ENCODE results near the gene FLAD1. TPM values are rescaled to one million over a fixed set of nuclear protein-coding genes. Genes with fewer than 3 reads are reported as not detected.

The FLAD1 gene
- total RNA-seq, 2 experiments from 2014 or later, result 16.7 to 19.4 TPM

DNA sequence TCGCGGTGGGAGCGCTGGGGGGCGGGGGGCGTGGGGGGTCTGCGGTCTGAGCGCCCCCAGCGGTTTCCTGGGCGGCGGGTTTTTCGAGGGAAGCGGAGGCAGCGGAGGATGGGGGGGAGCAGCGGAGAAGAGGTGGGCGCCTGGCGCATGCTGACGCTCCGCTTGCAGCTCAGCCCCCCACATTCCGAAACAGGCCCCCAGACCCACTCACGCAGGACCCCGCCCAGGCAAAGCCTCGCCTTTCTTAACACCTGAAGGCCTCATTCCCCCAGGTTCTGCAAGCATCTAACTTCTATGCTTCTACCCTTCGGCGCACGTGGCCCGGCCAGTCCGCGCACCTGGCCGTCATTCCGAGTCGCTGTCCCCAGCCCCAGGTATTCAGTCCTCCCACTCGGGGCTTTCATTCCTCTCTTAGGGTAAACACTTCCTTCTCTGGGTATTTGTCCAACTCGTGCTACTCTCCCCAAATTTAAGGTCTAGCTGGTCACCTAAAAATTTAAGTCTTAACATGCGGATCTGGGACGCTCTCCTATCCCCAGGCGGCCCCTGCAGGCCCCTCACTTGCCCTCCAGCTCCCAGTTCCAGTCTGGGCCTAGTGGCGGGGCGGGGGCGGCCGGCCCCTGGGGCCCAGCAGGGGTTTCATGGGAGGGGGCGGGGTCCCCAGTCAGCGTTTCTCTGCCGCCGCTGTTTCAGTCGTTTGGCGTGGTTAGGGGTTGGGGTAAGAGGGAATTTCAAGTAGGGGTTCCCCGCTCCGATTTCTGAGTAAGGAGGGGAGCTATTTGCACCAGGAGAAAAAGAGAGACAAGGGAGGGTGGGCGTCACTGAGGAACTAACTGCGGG, 16.6 kb downstream of the FLAD1 start:
- ChIA-PET POLR2A (interaction anchor here (1.0 to 10.2 kb wide), 11 partner anchors 11 to 63 kb away, joined by 3 to 189 read pairs (median 7); partner anchors contain the start of genes CKS1B, FLAD1, PBXIP1 and PMVK), CTCF (interaction anchor here (0.8 to 13.2 kb wide), 20 partner anchors 9 to 173 kb away, joined by 3 to 159 read pairs (median 6); partner anchors contain the start of genes ADAM15, CKS1B, FLAD1 and KRTCAP2)

DNA sequence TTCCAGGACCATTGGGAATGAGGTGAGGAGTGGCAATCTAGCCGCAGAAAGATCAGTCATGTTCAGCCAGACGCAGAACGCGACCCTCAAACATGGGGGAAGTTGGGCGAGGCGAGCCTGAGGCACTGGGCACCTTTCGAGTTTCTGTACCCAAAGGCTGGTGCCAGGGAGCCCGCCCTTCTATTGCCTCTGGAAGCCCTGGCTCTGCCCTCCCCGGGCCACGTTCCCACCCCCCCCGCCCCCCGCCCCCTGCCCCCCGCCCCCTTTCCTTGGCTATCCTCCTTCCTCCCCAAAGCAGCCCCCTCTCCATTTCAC, 17.2 kb downstream of the FLAD1 start:
- H3K4me1 Mint-ChIP-seq (ENCODE audit: low read depth), result peaks cover 58% of the 10 kb centered on the region
- intact Hi-C loops (cut with DNase I, micrococcal nuclease), result loop anchor here (1.0 to 5.0 kb wide), 3 partner anchors 45 to 62 kb away; partner anchors contain the start of gene EFNA4 (in 2 of the 2)

More for the DNA sequence above, 16.6 kb downstream of the FLAD1 start:
- no peaks in the 10 kb centered on the region for H3K9me3 ChIP-seq (ENCODE audit: control insufficient read depth in 1 of 2, insufficient read depth in 1 of 2, low read length in 2 of 2)
- H3K4me1 ChIP-seq (ENCODE audit: insufficient read depth, low read length), result peaks cover 59% of the 10 kb centered on the region
- Mint-ChIP-seq H3K27me3 (no peaks in the 10 kb centered on the region), H3K4me3 (peak overlapping the region; percentile 92), H3K27ac (peak overlapping the region; percentile 90), H3K9me3 (no peaks in the 10 kb centered on the region), H3K4me1 (ENCODE audit: low read depth) (peaks cover 55% of the 10 kb centered on the region), H3K36me3 (ENCODE audit: low read depth) (peaks cover 15% of the 10 kb centered on the region)
- ATAC-seq (ENCODE audit: poor library complexity) (no peak), DNase-seq (peak in 5 of 14 experiments; percentile 38 to 81 (median 43))
- intact Hi-C loops (cut with DNase I, micrococcal nuclease), result loop anchor here (1.0 to 5.0 kb wide), 6 partner anchors 18 to 63 kb away; partner anchors contain the start of gene EFNA4 (in 2 of the 2)
- H3K27ac ChIP-seq (ENCODE audit: low read depth in 1 of 2, low read length in 2 of 2), result peak overlapping the region; percentile 70 to 96
- H3K4me3 ChIP-seq (ENCODE audit: low read length), result peak overlapping the region; percentile 73
- TF ChIP-seq, protein P1, sequence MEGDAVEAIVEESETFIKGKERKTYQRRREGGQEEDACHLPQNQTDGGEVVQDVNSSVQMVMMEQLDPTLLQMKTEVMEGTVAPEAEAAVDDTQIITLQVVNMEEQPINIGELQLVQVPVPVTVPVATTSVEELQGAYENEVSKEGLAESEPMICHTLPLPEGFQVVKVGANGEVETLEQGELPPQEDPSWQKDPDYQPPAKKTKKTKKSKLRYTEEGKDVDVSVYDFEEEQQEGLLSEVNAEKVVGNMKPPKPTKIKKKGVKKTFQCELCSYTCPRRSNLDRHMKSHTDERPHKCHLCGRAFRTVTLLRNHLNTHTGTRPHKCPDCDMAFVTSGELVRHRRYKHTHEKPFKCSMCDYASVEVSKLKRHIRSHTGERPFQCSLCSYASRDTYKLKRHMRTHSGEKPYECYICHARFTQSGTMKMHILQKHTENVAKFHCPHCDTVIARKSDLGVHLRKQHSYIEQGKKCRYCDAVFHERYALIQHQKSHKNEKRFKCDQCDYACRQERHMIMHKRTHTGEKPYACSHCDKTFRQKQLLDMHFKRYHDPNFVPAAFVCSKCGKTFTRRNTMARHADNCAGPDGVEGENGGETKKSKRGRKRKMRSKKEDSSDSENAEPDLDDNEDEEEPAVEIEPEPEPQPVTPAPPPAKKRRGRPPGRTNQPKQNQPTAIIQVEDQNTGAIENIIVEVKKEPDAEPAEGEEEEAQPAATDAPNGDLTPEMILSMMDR (IDR thresholded peaks at IDR 0.05), result no peak
- H3K36me3 ChIP-seq (ENCODE audit: insufficient read depth, low read length), result no peaks in the 10 kb centered on the region
- no peaks in the 10 kb centered on the region for H3K27me3 ChIP-seq (ENCODE audit: control insufficient read depth in 1 of 2, insufficient read depth in 2 of 2, low read length in 2 of 2)

More for the DNA sequence above, 17.2 kb downstream of the FLAD1 start:
- H3K36me3 ChIP-seq (ENCODE audit: insufficient read depth, low read length), result peaks cover 3% of the 10 kb centered on the region
- Mint-ChIP-seq H3K36me3 (ENCODE audit: low read depth) (peaks cover 15% of the 10 kb centered on the region), H3K27ac (peak overlapping the region; percentile 90), H3K4me3 (peak overlapping the region; percentile 92), H3K9me3 (no peaks in the 10 kb centered on the region), H3K27me3 (no peaks in the 10 kb centered on the region)
- H3K4me1 ChIP-seq (ENCODE audit: insufficient read depth, low read length), result peaks cover 65% of the 10 kb centered on the region
- DNase-seq (peak in 1 of 14 experiments; percentile 32), ATAC-seq (ENCODE audit: poor library complexity) (no peak)
- no peaks in the 10 kb centered on the region for H3K27me3 ChIP-seq (ENCODE audit: control insufficient read depth in 1 of 2, insufficient read depth in 2 of 2, low read length in 2 of 2)
- no peaks in the 10 kb centered on the region for H3K9me3 ChIP-seq (ENCODE audit: control insufficient read depth in 1 of 2, insufficient read depth in 1 of 2, low read length in 2 of 2)
- TF ChIP-seq, protein P1 (IDR thresholded peaks at IDR 0.05), result no peak
- CTCF ChIA-PET, result interaction anchor here (1.1 to 13.2 kb wide), 8 partner anchors 17 to 63 kb away, joined by 3 to 159 read pairs (median 20); partner anchors contain the start of genes CKS1B, FLAD1, PBXIP1 and PMVK
- POLR2A ChIA-PET, result interaction anchor here (1.0 to 10.2 kb wide), 8 partner anchors 12 to 64 kb away, joined by 4 to 189 read pairs (median 15); partner anchors contain the start of genes CKS1B, FLAD1, PBXIP1 and PMVK
- peak overlapping the region; percentile 92 to 96 for H3K27ac ChIP-seq (ENCODE audit: low read depth in 1 of 2, low read length in 2 of 2)
- peak overlapping the region; percentile 73 for H3K4me3 ChIP-seq (ENCODE audit: low read length)

Measured in CD4-positive, alpha-beta T cell (primary cell).